ENCODE measurements around the gene CYP27B1.

CYP27B1 gene

GRCh38 chr12:57766464-57767304 is at the start of gene CYP27B1:
Gene CYP27B1, minus strand, starts transcription at chr12:57767078. Its CDS starts 37 bp downstream, at chr12:57767041.
- TF ChIP-seq CTCF (IDR thresholded peaks at IDR 0.05): no peak
- Histone ChIP-seq H2AFZ (peak within 1 kb of the TSS; percentile 91), H3K4me1 (peaks cover 16% of the 10 kb centered on the region), H3K36me3 (ENCODE audit: control insufficient read depth, insufficient read depth, low read length) (no peaks in the 10 kb centered on the region), H3K4me3 (ENCODE audit: low read depth, low read length) (peak within 1 kb of the TSS; percentile 42), H3K27me3 (ENCODE audit: control insufficient read depth, insufficient read depth, low read length) (no peaks in the 10 kb centered on the region), H3K9me3 (ENCODE audit: control insufficient read depth, low read length) (no peaks in the 10 kb centered on the region), H3K27ac (no peak within 1 kb of the TSS), H3K9ac (no peak within 1 kb of the TSS), H3K79me2 (no peaks in the 10 kb centered on the region), H3K4me2 (ENCODE audit: low read length) (peak within 1 kb of the TSS; percentile 68)

GRCh38 chr12:57816001-57816854 is 49.4 kb upstream of the CYP27B1 start:
- H2AFZ ChIP-seq: no peak overlapping the region
- H3K36me3 ChIP-seq (ENCODE audit: control insufficient read depth, insufficient read depth, low read length): no peaks in the 10 kb centered on the region
- H3K4me2 ChIP-seq (ENCODE audit: low read length): no peak overlapping the region
- H3K4me1 ChIP-seq: peaks cover 14% of the 10 kb centered on the region
- H3K27me3 ChIP-seq (ENCODE audit: control insufficient read depth, insufficient read depth, low read length): no peaks in the 10 kb centered on the region
- no peak overlapping the region for H3K27ac ChIP-seq
- no peak overlapping the region for H3K9ac ChIP-seq
- H3K79me2 ChIP-seq: peaks cover 9% of the 10 kb centered on the region
- no peaks in the 10 kb centered on the region for H3K9me3 ChIP-seq (ENCODE audit: control insufficient read depth, low read length)
- no peak for TF ChIP-seq CTCF (IDR thresholded peaks at IDR 0.05)
- H3K4me3 ChIP-seq (ENCODE audit: low read depth, low read length): no peak overlapping the region

GRCh38 chr12:57815177-57816000 is 48.5 kb upstream of the CYP27B1 start:
- Histone ChIP-seq H3K9me3 (ENCODE audit: control insufficient read depth, low read length) (no peaks in the 10 kb centered on the region), H3K9ac (no peak overlapping the region), H3K27me3 (ENCODE audit: control insufficient read depth, insufficient read depth, low read length) (no peaks in the 10 kb centered on the region), H3K27ac (no peak overlapping the region), H2AFZ (no peak overlapping the region), H3K4me1 (peaks cover 14% of the 10 kb centered on the region), H3K4me2 (ENCODE audit: low read length) (no peak overlapping the region), H3K4me3 (ENCODE audit: low read depth, low read length) (no peak overlapping the region), H3K36me3 (ENCODE audit: control insufficient read depth, insufficient read depth, low read length) (no peaks in the 10 kb centered on the region), H3K79me2 (peaks cover 9% of the 10 kb centered on the region)
- no peak for TF ChIP-seq CTCF (IDR thresholded peaks at IDR 0.05)

GRCh38 chr12:57813971-57814772 is 47.3 kb upstream of the CYP27B1 start:
- Histone ChIP-seq H3K9ac (no peak overlapping the region), H3K79me2 (peaks cover 9% of the 10 kb centered on the region), H3K9me3 (ENCODE audit: control insufficient read depth, low read length) (no peaks in the 10 kb centered on the region), H3K4me2 (ENCODE audit: low read length) (no peak overlapping the region), H3K27me3 (ENCODE audit: control insufficient read depth, insufficient read depth, low read length) (no peaks in the 10 kb centered on the region), H3K4me3 (ENCODE audit: low read depth, low read length) (no peak overlapping the region), H3K36me3 (ENCODE audit: control insufficient read depth, insufficient read depth, low read length) (no peaks in the 10 kb centered on the region), H2AFZ (no peak overlapping the region), H3K4me1 (peaks cover 14% of the 10 kb centered on the region), H3K27ac (no peak overlapping the region)
- TF ChIP-seq CTCF (IDR thresholded peaks at IDR 0.05): no peak
